Neuronal stem cell (in vitro differentiated cells): Measurements from ENCODE around the gene PNMA6F.
"Not testable (repeated sequence)": the region's sequence is repeated elsewhere in the genome, so short reads cannot be mapped to it uniquely, and the experiment has no call there.

ENCODE experiments used
- DNase-seq: peaks from one replicate; pipeline ENCODE4 v3.0.0-alpha.2; 2013; ENCODE audit warnings: low spot score
- H2AFZ ChIP-seq: one replicate; pipeline ENCODE4 v1.6.1; 2013; ENCODE audit warnings: mild to moderate bottlenecking, low read length, inconsistent platforms
- H2AK5ac ChIP-seq: 2 replicates; pipeline ENCODE4 v1.6.1; 2013; ENCODE audit warnings: low read depth, mild to moderate bottlenecking, inconsistent platforms, low read length, moderate library complexity, mixed read lengths
- H2BK120ac ChIP-seq: 2 replicates; pipeline ENCODE4 v1.6.1; 2013; ENCODE audit warnings: low read depth, mild to moderate bottlenecking, inconsistent platforms, low read length, moderate library complexity, mixed read lengths
- H2BK12ac ChIP-seq: one replicate; pipeline ENCODE4 v1.6.1; 2013; ENCODE audit warnings: low read length, inconsistent platforms
- H2BK15ac ChIP-seq: 2 replicates; pipeline ENCODE4 v1.6.1; 2013; ENCODE audit warnings: mild to moderate bottlenecking, low read length, inconsistent platforms, mixed read lengths
- H2BK5ac ChIP-seq: one replicate; pipeline ENCODE4 v1.6.1; 2013; ENCODE audit warnings: inconsistent platforms, mild to moderate bottlenecking, low read length, moderate library complexity
- H3K14ac ChIP-seq: one replicate; pipeline ENCODE4 v1.6.1; 2013; ENCODE audit warnings: low read length, inconsistent platforms
- H3K18ac ChIP-seq: 2 replicates; pipeline ENCODE4 v1.6.1; 2013; ENCODE audit warnings: low read length, inconsistent platforms
- H3K23ac ChIP-seq: 2 replicates; pipeline ENCODE4 v1.6.1; 2013; ENCODE audit warnings: low read depth, mild to moderate bottlenecking, mixed read lengths, low read length, inconsistent platforms; ENCODE audit not compliant: poor library complexity
- H3K27ac ChIP-seq: replicated peaks from 3 replicates; pipeline ENCODE4 v1.5.1; 2013; ENCODE audit warnings: low read length, inconsistent platforms
- H3K27me3 ChIP-seq, 3 experiments: 2 replicates each; pipeline ENCODE4 v1.6.1; 2013; ENCODE audit warnings: low read length in 3 of 3, mild to moderate bottlenecking in 2 of 3, inconsistent platforms in 1 of 3, low read depth in 1 of 3, mixed read lengths in 1 of 3, moderate library complexity in 1 of 3; ENCODE audit not compliant: control insufficient read depth in 3 of 3, insufficient read depth in 3 of 3
- H3K36me3 ChIP-seq, 2 donors: replicated peaks in 1 of 2; 2 replicates each; pipeline ENCODE4 v1.6.1; 2013; ENCODE audit warnings: low read length in 2 of 2; ENCODE audit not compliant: control insufficient read depth in 2 of 2, insufficient read depth in 2 of 2
- H3K4ac ChIP-seq: 2 replicates; pipeline ENCODE4 v1.6.1; 2013; ENCODE audit warnings: inconsistent platforms, mild to moderate bottlenecking, low read length, moderate library complexity
- H3K4me1 ChIP-seq, 2 donors: 1 replicate in 1 of 2; 2 replicates in 1 of 2; pipeline ENCODE4 v1.6.1; 2013; ENCODE audit warnings: low read length in 2 of 2, low read depth in 1 of 2; ENCODE audit not compliant: control insufficient read depth in 2 of 2, insufficient read depth in 1 of 2
- H3K4me2 ChIP-seq: one replicate; pipeline ENCODE4 v1.6.1; 2013; ENCODE audit warnings: mild to moderate bottlenecking, low read length, inconsistent platforms; ENCODE audit not compliant: insufficient read depth, poor library complexity, severe bottlenecking
- H3K4me3 ChIP-seq, 2 donors: 2 replicates each; pipeline ENCODE4 v1.5.1; 2013; ENCODE audit warnings: low read length in 2 of 2, mild to moderate bottlenecking in 2 of 2, inconsistent platforms in 1 of 2, moderate library complexity in 1 of 2
- H3K79me1 ChIP-seq: one replicate; pipeline ENCODE4 v1.6.1; 2013; ENCODE audit warnings: low read depth, mild to moderate bottlenecking, inconsistent platforms, low read length, moderate library complexity
- H3K9ac ChIP-seq: one replicate; pipeline ENCODE4 v1.6.1; 2013; ENCODE audit warnings: mild to moderate bottlenecking, low read depth, low read length, inconsistent platforms; ENCODE audit not compliant: poor library complexity
- H3K9me3 ChIP-seq, 2 donors: replicated peaks in 1 of 2; 2 replicates each; pipeline versions ENCODE3 to v1.6.1; 2013; ENCODE audit warnings: low read length in 2 of 2, mild to moderate bottlenecking in 2 of 2, inconsistent platforms in 1 of 2, low read depth in 1 of 2, mixed read lengths in 1 of 2, moderate library complexity in 1 of 2; ENCODE audit not compliant: control insufficient read depth in 2 of 2, insufficient read depth in 1 of 2
- H4K8ac ChIP-seq: one replicate; pipeline ENCODE4 v1.6.1; 2013; ENCODE audit warnings: low read depth, mild to moderate bottlenecking, inconsistent platforms, low read length, moderate library complexity
- H4K91ac ChIP-seq: one replicate; pipeline ENCODE4 v1.6.1; 2013; ENCODE audit warnings: low read length, low read depth, mild to moderate bottlenecking, inconsistent platforms; ENCODE audit not compliant: poor library complexity
- WGBS, 2 donors: extraction: QIAGEN DNeasy Blood & Tissue Kit; methylation state at CpG; one replicate each; pipeline ENCODE4 v1.1.7; 2013; ENCODE audit warnings: missing lambda C conversion rate in 2 of 2, mixed read lengths in 1 of 2; ENCODE audit not compliant: insufficient read length in 2 of 2, insufficient replicate concordance in 1 of 2; ENCODE audit errors: extremely low coverage in 2 of 2; 5-methylcytosine and 5-hydroxymethylcytosine counted together

PNMA6F gene

GRCh38 chrX:153283982-153284381 lies 37.6 kb downstream of the PNMA6F start:
- H3K4ac ChIP-seq, H3K9me3 ChIP-seq, H3K79me1 ChIP-seq, H3K4me1 ChIP-seq, H3K14ac ChIP-seq, H2BK120ac ChIP-seq, H3K27ac ChIP-seq, H2AFZ ChIP-seq, H2BK5ac ChIP-seq, H2AK5ac ChIP-seq, H4K8ac ChIP-seq, H3K36me3 ChIP-seq, H2BK12ac ChIP-seq, DNase-seq, H4K91ac ChIP-seq, H3K4me2 ChIP-seq, H3K4me3 ChIP-seq, H3K18ac ChIP-seq, H3K27me3 ChIP-seq, H3K9ac ChIP-seq, H3K23ac ChIP-seq, H2BK15ac ChIP-seq: not testable (repeated sequence)
- no CpG with 5 or more reads among the region's 8 CpGs for WGBS, 2 donors

GRCh38 chrX:153281784-153282183 lies 39.8 kb downstream of the PNMA6F start:
- not testable (repeated sequence) for H3K79me1 ChIP-seq, DNase-seq
- no CpG with 5 or more reads among the region's 3 CpGs for WGBS, 2 donors

GRCh38 chrX:153279304-153279703 lies 42.3 kb downstream of the PNMA6F start:
- H3K36me3 ChIP-seq, H3K18ac ChIP-seq, H3K79me1 ChIP-seq, H3K9ac ChIP-seq, H3K4me2 ChIP-seq, H3K14ac ChIP-seq, H4K91ac ChIP-seq, H3K4me3 ChIP-seq, H3K27me3 ChIP-seq, H3K27ac ChIP-seq, DNase-seq, H3K4ac ChIP-seq, H3K23ac ChIP-seq, H2BK15ac ChIP-seq, H2AFZ ChIP-seq, H2AK5ac ChIP-seq, H2BK12ac ChIP-seq, H2BK120ac ChIP-seq, H3K4me1 ChIP-seq, H4K8ac ChIP-seq, H2BK5ac ChIP-seq, H3K9me3 ChIP-seq: not testable (repeated sequence)
- no CpG with 5 or more reads among the region's 8 CpGs for WGBS, 2 donors

More at GRCh38 chrX:153281784-153282183, 39.8 kb downstream of the PNMA6F start:
- H2AK5ac ChIP-seq, H3K27ac ChIP-seq, H3K36me3 ChIP-seq, H3K4me3 ChIP-seq, H2BK15ac ChIP-seq, H2BK5ac ChIP-seq, H3K9me3 ChIP-seq, H3K4ac ChIP-seq, H3K4me1 ChIP-seq, H4K8ac ChIP-seq, H3K14ac ChIP-seq, H3K18ac ChIP-seq, H2BK12ac ChIP-seq, H2AFZ ChIP-seq, H3K27me3 ChIP-seq, H4K91ac ChIP-seq, H2BK120ac ChIP-seq, H3K23ac ChIP-seq, H3K9ac ChIP-seq, H3K4me2 ChIP-seq: not testable (repeated sequence)

- WGBS, 2 donors = no CpG with 5 or more reads among the region's 14 CpGs
- not testable (repeated sequence) for H3K14ac ChIP-seq, H3K9ac ChIP-seq, H2BK12ac ChIP-seq, H2AK5ac ChIP-seq, H2BK15ac ChIP-seq, H2AFZ ChIP-seq, H3K36me3 ChIP-seq, H3K27me3 ChIP-seq, H2BK5ac ChIP-seq, H4K8ac ChIP-seq, H3K23ac ChIP-seq, DNase-seq, H3K4ac ChIP-seq, H3K79me1 ChIP-seq, H3K4me3 ChIP-seq, H3K27ac ChIP-seq, H3K4me2 ChIP-seq, H4K91ac ChIP-seq, H3K9me3 ChIP-seq, H2BK120ac ChIP-seq, H3K18ac ChIP-seq, H3K4me1 ChIP-seq
Measured at GRCh38 chrX:153276049-153276448, 45.5 kb downstream of the PNMA6F start.
